HepG2 (cell line): Measurements from ENCODE around the gene PIK3C2B. TPM values are rescaled to one million over a fixed set of nuclear protein-coding genes. Genes with fewer than 3 reads are reported as not detected.

ENCODE experiments used
- ATM ChIP-seq: fragments of 450-650 bp; IDR thresholded peaks from 2 replicates; pipeline ENCODE4 v1.7.1; 2017; ENCODE audit warnings: mild to moderate bottlenecking, borderline replicate concordance
- HIVEP1 ChIP-seq: sonication (generic); formaldehyde crosslinking; IDR thresholded peaks from 2 replicates; pipeline ENCODE4 v1.4.0; 2020; ENCODE audit warnings: mild to moderate bottlenecking, missing genetic modification reagents
- MAFF ChIP-seq: IDR thresholded peaks from 2 replicates; pipeline ENCODE4 v1.6.1; 2011; ENCODE audit warnings: low read depth, low read length, improper control_type of control experiment
- SMAD3 ChIP-seq: sonication (generic); formaldehyde crosslinking; IDR thresholded peaks from 2 replicates; pipeline ENCODE4 v1.4.0; 2020; ENCODE audit warnings: missing genetic modification reagents
- SYNCRIP ChIP-seq: fragments of 200-400 bp; formaldehyde crosslinking; IDR thresholded peaks from 2 replicates; pipeline ENCODE4 v1.6.1; 2018; ENCODE audit warnings: mild to moderate bottlenecking, low read depth, low read length; ENCODE audit not compliant: insufficient read depth
- TBP ChIP-seq: sonication (generic); formaldehyde crosslinking; IDR thresholded peaks from 2 replicates; pipeline ENCODE4 v1.5.0; 2020; ENCODE audit warnings: missing genetic modification reagents
- ZMYM2 ChIP-seq: sonication (generic); formaldehyde crosslinking; IDR thresholded peaks from 2 replicates; pipeline ENCODE4 v1.8.0; 2022; ENCODE audit warnings: mild to moderate bottlenecking, missing genetic modification reagents
- polyA plus RNA-seq, 8 experiments: library from polyadenylated mRNA; depleted of rRNA in 3 of 8; stranded (reverse) in 7 of 8; unstranded in 1 of 8; fragments of >200 nt; fragmentation: Illumina TruSeq in 4 of 8; extraction: Trizol in 4 of 8; gene quantifications; 2 replicates each; pipeline versions ENCODE4 v1.2.1 to v1.2.3, GENCODE V29; 2011 to 2016; ENCODE audit warnings: low read depth in 4 of 8, missing spikeins in 1 of 8, mixed read lengths in 1 of 8; ENCODE audit not compliant: insufficient read depth in 1 of 8
- total RNA-seq, 5 experiments: library from RNA; depleted of rRNA; stranded (reverse); fragments of >200 nt; fragmentation: Illumina TruSeq; extraction: Trizol; gene quantifications; 2 replicates each; pipeline ENCODE4 v1.2.3, GENCODE V29; 2016; ENCODE audit warnings: low read depth in 1 of 5
- TF ChIP-seq, protein P1 (sequence below): sonication (generic); formaldehyde crosslinking; IDR thresholded peaks from 2 replicates; pipeline ENCODE4 v1.5.0; 2020; ENCODE audit warnings: missing genetic modification reagents, mild to moderate bottlenecking, borderline replicate concordance
- TF ChIP-seq, protein P2 (sequence below): sonication (generic); formaldehyde crosslinking; IDR thresholded peaks from 2 replicates; pipeline ENCODE4 v1.8.1; 2023; ENCODE audit warnings: missing genetic modification reagents, mild to moderate bottlenecking, borderline replicate concordance
- TF ChIP-seq, protein P3 (sequence below): sonication (generic); formaldehyde crosslinking; IDR thresholded peaks from 2 replicates; pipeline ENCODE4 v1.8.1; 2023; ENCODE audit warnings: mild to moderate bottlenecking, missing genetic modification reagents
- TF ChIP-seq, protein P4 (sequence below): sonication (generic); formaldehyde crosslinking; IDR thresholded peaks from 2 replicates; pipeline ENCODE4; 2020; ENCODE audit warnings: missing genetic modification reagents, mild to moderate bottlenecking, borderline replicate concordance
- TF ChIP-seq, protein P5 (sequence below): sonication (generic); formaldehyde crosslinking; IDR thresholded peaks from 2 replicates; pipeline ENCODE4 v1.4.0; 2020; ENCODE audit warnings: missing genetic modification reagents
- TF ChIP-seq, protein P6 (sequence below): sonication (generic); formaldehyde crosslinking; IDR thresholded peaks from 2 replicates; pipeline ENCODE4 v1.5.0; 2020; ENCODE audit warnings: missing genetic modification reagents

Gene PIK3C2B
- total and polyA plus RNA-seq, 2 of the 13 experiments (the other 11 are each of a cell fraction or from before 2014, with no cell fraction given), result 3.4 to 4.5 TPM

DNA sequence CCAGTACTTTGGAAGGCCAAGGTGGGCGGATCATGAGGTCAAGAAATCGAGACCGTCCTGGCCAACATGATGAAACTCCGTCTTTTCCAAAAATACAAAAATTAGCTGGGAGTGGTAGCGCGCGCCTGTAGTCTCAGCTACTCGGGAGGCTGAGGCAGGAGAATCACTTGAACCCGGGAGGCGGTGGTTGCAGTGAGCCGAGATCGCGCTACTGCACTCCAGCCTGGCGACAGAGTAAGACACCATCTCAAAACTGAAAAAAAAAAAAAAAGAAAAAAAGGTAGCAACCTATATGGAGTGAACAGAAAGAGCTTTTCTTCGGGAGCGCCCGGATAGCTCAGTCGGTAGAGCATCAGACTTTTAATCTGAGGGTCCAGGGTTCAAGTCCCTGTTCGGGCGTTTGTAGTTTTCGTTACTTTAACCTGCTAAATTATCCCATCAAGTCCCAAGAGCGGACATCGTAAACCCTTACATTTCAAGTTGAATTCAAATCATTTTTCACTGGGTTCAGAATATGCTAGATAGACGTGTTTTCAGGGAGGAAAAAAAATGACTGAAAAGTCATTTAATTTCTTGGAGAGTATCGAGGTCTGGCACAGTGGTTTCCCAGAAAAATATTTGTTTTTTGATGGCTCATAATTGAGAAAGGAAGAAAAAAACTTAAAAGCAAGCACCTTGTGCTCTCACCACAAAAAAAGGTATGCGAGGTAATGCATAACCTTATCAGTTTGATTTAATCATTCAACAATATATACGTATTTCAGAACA lies 11.8 kb upstream of the PIK3C2B start (continued):
- TF ChIP-seq MAFF, result no peak
- no peak for TF ChIP-seq SYNCRIP
- TF ChIP-seq, protein P1, sequence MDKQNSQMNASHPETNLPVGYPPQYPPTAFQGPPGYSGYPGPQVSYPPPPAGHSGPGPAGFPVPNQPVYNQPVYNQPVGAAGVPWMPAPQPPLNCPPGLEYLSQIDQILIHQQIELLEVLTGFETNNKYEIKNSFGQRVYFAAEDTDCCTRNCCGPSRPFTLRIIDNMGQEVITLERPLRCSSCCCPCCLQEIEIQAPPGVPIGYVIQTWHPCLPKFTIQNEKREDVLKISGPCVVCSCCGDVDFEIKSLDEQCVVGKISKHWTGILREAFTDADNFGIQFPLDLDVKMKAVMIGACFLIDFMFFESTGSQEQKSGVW (CRISPR knock-in tag), result no peak
- no peak for TF ChIP-seq SMAD3 (CRISPR knock-in tag)
- peak; percentile 67; the same call in 1 of the 2 replicates for TF ChIP-seq ZMYM2
- TF ChIP-seq, protein P2, sequence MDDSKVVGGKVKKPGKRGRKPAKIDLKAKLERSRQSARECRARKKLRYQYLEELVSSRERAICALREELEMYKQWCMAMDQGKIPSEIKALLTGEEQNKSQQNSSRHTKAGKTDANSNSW, result no peak
- TF ChIP-seq ATM, result no peak
- TF ChIP-seq, protein P3, sequence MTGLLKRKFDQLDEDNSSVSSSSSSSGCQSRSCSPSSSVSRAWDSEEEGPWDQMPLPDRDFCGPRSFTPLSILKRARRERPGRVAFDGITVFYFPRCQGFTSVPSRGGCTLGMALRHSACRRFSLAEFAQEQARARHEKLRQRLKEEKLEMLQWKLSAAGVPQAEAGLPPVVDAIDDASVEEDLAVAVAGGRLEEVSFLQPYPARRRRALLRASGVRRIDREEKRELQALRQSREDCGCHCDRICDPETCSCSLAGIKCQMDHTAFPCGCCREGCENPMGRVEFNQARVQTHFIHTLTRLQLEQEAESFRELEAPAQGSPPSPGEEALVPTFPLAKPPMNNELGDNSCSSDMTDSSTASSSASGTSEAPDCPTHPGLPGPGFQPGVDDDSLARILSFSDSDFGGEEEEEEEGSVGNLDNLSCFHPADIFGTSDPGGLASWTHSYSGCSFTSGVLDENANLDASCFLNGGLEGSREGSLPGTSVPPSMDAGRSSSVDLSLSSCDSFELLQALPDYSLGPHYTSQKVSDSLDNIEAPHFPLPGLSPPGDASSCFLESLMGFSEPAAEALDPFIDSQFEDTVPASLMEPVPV (CRISPR knock-in tag), result no peak
- TF ChIP-seq, protein P4, sequence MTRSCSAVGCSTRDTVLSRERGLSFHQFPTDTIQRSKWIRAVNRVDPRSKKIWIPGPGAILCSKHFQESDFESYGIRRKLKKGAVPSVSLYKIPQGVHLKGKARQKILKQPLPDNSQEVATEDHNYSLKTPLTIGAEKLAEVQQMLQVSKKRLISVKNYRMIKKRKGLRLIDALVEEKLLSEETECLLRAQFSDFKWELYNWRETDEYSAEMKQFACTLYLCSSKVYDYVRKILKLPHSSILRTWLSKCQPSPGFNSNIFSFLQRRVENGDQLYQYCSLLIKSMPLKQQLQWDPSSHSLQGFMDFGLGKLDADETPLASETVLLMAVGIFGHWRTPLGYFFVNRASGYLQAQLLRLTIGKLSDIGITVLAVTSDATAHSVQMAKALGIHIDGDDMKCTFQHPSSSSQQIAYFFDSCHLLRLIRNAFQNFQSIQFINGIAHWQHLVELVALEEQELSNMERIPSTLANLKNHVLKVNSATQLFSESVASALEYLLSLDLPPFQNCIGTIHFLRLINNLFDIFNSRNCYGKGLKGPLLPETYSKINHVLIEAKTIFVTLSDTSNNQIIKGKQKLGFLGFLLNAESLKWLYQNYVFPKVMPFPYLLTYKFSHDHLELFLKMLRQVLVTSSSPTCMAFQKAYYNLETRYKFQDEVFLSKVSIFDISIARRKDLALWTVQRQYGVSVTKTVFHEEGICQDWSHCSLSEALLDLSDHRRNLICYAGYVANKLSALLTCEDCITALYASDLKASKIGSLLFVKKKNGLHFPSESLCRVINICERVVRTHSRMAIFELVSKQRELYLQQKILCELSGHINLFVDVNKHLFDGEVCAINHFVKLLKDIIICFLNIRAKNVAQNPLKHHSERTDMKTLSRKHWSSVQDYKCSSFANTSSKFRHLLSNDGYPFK (CRISPR knock-in tag), result no peak
- TF ChIP-seq, protein P5, sequence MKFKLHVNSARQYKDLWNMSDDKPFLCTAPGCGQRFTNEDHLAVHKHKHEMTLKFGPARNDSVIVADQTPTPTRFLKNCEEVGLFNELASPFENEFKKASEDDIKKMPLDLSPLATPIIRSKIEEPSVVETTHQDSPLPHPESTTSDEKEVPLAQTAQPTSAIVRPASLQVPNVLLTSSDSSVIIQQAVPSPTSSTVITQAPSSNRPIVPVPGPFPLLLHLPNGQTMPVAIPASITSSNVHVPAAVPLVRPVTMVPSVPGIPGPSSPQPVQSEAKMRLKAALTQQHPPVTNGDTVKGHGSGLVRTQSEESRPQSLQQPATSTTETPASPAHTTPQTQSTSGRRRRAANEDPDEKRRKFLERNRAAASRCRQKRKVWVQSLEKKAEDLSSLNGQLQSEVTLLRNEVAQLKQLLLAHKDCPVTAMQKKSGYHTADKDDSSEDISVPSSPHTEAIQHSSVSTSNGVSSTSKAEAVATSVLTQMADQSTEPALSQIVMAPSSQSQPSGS (CRISPR knock-in tag), result 0 out of 2 replicates have a peak, but pooled peaks have one; percentile 18
- TF ChIP-seq, protein P6, sequence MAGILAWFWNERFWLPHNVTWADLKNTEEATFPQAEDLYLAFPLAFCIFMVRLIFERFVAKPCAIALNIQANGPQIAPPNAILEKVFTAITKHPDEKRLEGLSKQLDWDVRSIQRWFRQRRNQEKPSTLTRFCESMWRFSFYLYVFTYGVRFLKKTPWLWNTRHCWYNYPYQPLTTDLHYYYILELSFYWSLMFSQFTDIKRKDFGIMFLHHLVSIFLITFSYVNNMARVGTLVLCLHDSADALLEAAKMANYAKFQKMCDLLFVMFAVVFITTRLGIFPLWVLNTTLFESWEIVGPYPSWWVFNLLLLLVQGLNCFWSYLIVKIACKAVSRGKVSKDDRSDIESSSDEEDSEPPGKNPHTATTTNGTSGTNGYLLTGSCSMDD, result no peak
- no peak for TF ChIP-seq HIVEP1 (CRISPR knock-in tag)
- no peak for TF ChIP-seq TBP
